ENCODE measurements around the gene BRI3. TPM values are rescaled to one million over a fixed set of nuclear protein-coding genes. Genes with fewer than 3 reads are reported as not detected.

The BRI3 gene
- total RNA-seq, 1 donor from 2014 or later: 344 TPM

DNA sequence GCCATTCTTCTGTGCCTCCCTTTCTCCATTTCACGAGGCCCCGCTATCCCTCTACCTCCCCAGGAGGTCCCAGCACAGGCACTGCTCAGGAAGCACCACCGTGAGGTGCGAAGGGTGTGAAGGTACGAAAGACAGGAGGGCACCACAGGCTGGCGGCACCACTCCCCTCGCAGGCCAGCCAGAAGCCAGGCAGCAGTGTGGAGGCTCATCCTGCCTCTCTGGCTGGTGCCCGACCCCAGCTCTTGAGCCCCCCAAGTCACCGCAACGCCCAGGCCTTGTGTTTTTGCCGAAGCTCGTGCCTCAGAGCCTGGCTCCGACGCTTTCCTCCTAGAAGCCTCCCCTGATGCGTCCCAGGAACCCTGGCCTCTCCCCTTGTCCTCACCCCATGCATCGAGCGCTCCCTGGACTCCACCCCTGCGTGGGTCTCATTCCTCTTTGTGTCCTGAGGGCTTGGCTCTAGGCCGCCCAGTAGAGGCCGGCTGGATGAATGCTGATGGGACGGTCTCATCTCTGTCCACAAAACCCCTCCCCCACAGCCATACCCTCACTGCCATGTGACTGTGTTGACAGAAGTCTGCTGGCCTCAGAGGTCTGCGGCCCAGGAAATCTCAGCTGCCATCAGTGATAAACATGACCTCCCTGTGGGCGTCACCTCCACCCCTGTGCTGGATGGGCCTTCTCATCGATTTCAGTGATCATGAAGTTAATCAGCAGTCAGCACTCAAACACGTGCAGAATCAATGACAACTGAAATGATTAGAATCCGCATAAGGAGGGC is 19.3 kb downstream of the BRI3 start:
- Mint-ChIP-seq H3K27me3 (ENCODE audit: unreplicated experiment) (no peaks in the 10 kb centered on the region), H3K4me1 (ENCODE audit: unreplicated experiment) (peaks cover 2% of the 10 kb centered on the region), H3K27ac (ENCODE audit: unreplicated experiment) (no peak overlapping the region), H3K4me3 (ENCODE audit: unreplicated experiment) (no peak overlapping the region), H3K9me3 (ENCODE audit: unreplicated experiment) (no peaks in the 10 kb centered on the region), H3K36me3 (ENCODE audit: unreplicated experiment) (peaks cover 21% of the 10 kb centered on the region)
- no peak for DNase-seq (ENCODE audit: extremely low spot score, unreplicated experiment)
- no peak for TF ChIP-seq CTCF (IDR thresholded peaks at IDR 0.05)

- H3K4me3 Mint-ChIP-seq (ENCODE audit: unreplicated experiment): no peak overlapping the region
- H3K4me1 Mint-ChIP-seq (ENCODE audit: unreplicated experiment): no peaks in the 10 kb centered on the region
- H3K27ac Mint-ChIP-seq (ENCODE audit: unreplicated experiment): no peak overlapping the region
- no peaks in the 10 kb centered on the region for H3K27me3 Mint-ChIP-seq (ENCODE audit: unreplicated experiment)
- DNase-seq (ENCODE audit: extremely low spot score, unreplicated experiment): no peak
- no peaks in the 10 kb centered on the region for H3K9me3 Mint-ChIP-seq (ENCODE audit: unreplicated experiment)
- peaks cover 19% of the 10 kb centered on the region for H3K36me3 Mint-ChIP-seq (ENCODE audit: unreplicated experiment)
- no peak for TF ChIP-seq CTCF (IDR thresholded peaks at IDR 0.05)
These were observed 20.4 kb downstream of the BRI3 start for GRCh38 chr7:98301693-98302470.

DNA sequence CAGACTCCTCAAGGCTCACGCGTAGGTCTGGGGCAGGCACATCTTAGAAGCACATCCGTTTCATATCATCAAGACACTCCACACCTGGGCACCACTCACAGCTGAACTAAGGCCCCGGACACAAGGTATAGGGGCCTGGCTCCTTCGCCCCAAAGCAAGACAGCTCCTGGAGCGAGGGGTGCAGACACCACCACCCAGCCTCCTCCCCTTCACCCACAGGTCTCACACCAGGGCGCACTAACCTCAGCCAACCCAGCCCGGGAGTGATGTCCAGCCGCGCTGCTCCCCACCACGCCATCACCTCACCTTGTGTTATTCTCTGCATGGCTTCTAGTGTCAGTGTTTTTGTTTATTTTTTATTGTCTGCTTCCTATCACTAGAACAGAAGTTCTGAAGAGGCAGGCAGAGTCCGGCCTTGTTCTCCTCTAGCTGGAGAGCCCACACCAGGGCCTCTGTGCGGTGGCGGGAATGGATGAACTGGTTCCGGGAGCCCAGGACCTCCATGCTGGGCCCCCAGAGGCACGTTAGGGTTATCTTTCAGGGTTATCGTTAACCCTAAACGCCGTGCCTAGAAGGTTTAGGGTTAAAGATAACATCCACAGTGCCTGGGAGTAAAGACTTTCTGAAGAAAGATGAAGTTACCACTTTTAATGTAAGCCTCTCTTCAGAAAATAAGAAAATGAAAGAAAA is 21.8 kb downstream of the BRI3 start:
- Mint-ChIP-seq H3K4me3 (ENCODE audit: unreplicated experiment) (no peak overlapping the region), H3K27me3 (ENCODE audit: unreplicated experiment) (no peaks in the 10 kb centered on the region), H3K27ac (ENCODE audit: unreplicated experiment) (peak overlapping the region; percentile 10), H3K36me3 (ENCODE audit: unreplicated experiment) (peaks cover 24% of the 10 kb centered on the region), H3K4me1 (ENCODE audit: unreplicated experiment) (no peaks in the 10 kb centered on the region), H3K9me3 (ENCODE audit: unreplicated experiment) (no peaks in the 10 kb centered on the region)
- no peak for TF ChIP-seq CTCF (IDR thresholded peaks at IDR 0.05)
- no peak for DNase-seq (ENCODE audit: extremely low spot score, unreplicated experiment)

- Mint-ChIP-seq H3K27ac (ENCODE audit: unreplicated experiment) (peak overlapping the region; percentile 10), H3K4me3 (ENCODE audit: unreplicated experiment) (no peak overlapping the region), H3K4me1 (ENCODE audit: unreplicated experiment) (no peaks in the 10 kb centered on the region), H3K36me3 (ENCODE audit: unreplicated experiment) (peaks cover 28% of the 10 kb centered on the region), H3K27me3 (ENCODE audit: unreplicated experiment) (no peaks in the 10 kb centered on the region), H3K9me3 (ENCODE audit: unreplicated experiment) (no peaks in the 10 kb centered on the region)
- no peak for TF ChIP-seq CTCF (IDR thresholded peaks at IDR 0.05)
- DNase-seq (ENCODE audit: extremely low spot score, unreplicated experiment): no peak
These were observed 22.4 kb downstream of the BRI3 start for GRCh38 chr7:98303906-98304305.

Data from osteocyte (in vitro differentiated cells).